Ureter (tissue), 1 donor: ENCODE results near the gene FHOD1. TPM values are rescaled to one million over a fixed set of nuclear protein-coding genes. Genes with fewer than 3 reads are reported as not detected.

ENCODE experiments used
- DNase-seq: peaks from one replicate; pipeline ENCODE4 v3.0.0-alpha.2; 2020; ENCODE audit warnings: low spot score
- total RNA-seq: library from RNA; stranded (reverse); gene quantifications from one replicate; pipeline ENCODE4 v1.2.4, GENCODE V29; 2023
- donor health status: DM: yes; HTN: yes; CAD: no.

Gene FHOD1
- total RNA-seq, 1 donor from 2014 or later: 19.1 TPM

DNA sequence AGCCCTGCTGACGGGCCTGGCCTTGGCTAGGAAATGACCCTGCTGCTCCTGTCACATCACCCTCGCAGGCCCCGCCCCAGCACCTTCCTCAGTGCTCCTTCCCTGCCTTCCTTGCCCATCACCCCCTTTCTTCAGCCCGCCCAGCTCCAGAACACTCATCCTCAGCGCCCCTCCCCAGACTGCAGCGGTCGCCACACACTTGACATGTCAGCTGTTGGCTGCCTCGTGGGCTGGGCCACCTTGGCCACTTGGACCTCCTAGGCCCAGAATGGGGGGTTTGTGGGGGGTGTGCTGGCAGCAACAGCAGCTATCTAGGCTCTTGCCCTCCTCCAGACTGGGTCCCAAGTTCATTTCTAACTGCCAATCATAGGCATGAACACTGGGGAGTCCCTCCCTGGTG lies 37.7 kb downstream of the FHOD1 start:
- no peak for DNase-seq

DNA sequence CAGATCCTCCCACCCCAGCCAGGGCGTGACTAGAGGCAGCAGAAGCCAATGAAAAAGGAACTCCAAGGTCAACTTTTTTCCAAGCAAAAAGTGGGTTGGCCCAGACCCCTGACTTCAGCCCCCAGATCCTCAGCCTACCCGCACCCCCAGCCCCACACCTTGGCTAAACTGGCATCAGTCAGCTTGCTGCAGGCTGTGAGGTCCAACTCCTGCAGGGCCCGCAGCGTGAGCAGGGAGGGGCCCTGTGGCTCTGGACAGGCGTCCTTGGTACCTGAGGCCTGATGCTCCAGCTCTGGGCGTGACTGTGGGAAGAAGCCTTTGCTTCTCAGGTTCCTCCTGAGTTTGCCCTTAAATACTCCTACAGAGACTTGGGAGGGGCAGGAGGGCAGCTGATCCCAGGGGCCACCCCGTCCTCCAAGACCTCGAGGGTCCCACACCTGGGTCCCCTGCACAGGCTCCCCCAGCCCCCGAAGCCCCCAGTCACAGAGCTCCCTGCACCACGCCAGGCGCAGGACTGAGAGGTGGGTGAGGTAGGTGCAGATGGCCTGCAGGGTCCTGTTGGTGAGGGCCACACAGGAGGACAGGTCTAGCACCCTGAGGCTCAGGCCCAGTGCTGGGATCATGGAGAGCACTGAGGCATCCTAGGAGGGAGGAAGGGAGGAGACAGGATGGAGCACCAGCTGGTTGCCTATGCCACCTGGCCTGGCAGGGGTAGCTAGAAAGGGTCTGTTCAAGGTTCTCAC lies 39.0 kb downstream of the FHOD1 start:
- no peak for DNase-seq

DNA sequence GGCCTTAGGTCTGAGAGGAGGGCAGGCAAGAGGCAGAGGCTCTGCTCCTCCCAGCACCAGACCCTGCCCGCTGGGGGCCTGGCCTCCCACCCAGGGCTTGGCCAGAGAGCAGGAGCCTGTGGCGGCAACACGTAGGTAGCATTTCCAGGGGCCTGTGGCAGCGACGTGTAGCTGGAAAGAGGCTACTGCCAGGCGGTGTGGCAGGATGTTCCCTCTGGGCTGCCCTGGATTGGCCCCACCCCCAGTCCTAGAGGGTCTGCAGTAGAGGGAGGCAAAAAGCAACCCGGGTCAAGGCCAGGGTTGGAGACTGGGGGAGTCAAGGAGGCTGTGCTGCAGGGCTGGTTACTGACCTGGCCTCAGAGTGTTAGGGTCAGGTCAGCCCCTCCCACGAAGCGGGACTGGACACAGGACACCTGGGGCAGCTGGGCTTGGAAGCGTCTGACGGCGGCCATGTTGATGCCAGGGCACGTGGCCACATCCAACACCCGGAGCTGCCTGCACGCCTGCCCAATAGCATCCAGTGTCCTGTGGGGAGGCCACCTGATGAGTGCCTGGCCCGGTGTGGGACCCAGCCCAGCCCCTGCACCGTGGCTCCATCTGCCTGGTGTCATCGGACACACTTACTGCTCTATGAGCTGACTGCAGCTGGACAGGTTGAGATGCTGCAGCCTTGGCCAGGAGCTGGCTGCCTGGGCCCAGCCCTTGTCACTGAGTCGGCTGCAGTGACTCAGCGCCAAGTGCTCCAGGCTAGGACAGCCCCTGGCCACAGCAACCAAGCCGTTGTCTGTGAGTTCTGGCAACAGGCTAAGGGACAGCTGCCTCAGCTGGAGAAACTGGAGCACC lies 39.8 kb downstream of the FHOD1 start:
- no peak for DNase-seq

DNA sequence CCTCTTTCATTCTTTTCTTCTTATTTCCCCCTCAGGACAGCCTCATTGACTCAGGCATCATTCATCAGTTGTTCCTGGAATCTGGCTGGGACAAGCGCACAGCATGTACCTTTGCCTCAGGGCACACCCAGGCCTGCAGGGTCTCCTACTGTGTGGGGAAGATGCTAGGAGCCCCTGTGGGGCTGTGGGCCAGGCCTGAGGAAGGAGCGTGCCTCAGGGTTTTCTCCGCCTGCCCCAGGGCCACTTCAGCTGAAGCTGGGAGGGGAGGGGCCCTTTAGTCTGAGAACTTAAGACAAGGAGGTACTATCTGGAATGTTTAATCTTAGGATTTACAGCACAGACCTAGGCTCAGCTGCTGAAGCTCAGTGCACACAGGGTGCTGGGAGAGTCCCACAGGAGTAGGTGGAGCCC lies 40.4 kb downstream of the FHOD1 start:
- DNase-seq: no peak

DNA sequence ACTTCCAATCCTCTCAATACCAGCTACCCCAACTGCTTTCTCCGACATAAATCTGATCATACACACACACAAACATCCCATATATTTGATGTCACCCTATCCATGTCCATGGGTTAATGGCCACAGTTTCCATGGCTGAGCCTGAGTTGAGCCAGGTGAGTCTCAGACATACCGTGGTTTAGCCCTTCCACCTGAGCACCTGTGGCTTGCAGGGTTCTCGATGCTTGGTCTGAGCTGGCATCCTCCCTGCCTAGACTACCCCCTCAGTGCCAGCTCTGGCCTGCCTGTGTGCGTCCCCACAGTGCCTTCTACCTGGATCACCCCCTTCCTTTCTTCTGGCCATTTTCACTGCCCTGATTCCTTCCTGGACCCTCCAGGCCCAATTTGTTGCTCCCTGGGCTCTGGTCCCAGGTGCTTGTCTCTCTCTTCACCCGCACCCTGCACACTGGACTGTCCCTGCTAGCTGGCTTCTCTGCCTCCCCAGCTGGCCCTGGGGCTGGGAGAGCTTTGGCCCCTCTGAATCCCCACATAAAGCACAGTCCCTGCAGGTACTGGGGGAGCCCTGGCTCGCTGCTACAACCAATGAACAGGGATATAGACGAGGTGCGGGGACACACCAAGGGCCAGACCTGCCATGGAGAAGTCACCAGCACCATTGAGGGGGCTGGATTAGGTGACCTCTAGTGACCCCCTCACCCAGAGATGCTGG lies 41.0 kb downstream of the FHOD1 start:
- DNase-seq: no peak

DNA sequence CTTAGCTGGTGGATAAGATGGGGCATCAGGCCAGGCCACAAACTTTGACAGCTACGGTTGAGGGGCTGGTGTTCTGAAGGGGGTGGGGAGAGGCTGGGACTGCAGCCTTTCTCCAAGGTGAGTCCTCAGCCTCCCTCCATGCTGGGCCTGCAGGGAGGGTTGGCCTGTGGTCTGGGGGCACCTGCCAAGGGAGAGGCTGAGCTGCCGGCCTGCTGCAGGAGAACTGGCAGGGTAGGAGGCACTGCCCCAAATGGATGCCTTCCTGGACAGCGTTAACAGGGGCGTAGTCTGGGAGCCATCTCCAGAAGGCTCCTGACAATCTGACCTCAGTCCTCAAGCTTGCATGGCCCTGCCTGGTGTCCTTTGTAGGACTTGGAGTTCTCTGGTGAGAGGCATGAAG lies 43.2 kb downstream of the FHOD1 start:
- no peak for DNase-seq

DNA sequence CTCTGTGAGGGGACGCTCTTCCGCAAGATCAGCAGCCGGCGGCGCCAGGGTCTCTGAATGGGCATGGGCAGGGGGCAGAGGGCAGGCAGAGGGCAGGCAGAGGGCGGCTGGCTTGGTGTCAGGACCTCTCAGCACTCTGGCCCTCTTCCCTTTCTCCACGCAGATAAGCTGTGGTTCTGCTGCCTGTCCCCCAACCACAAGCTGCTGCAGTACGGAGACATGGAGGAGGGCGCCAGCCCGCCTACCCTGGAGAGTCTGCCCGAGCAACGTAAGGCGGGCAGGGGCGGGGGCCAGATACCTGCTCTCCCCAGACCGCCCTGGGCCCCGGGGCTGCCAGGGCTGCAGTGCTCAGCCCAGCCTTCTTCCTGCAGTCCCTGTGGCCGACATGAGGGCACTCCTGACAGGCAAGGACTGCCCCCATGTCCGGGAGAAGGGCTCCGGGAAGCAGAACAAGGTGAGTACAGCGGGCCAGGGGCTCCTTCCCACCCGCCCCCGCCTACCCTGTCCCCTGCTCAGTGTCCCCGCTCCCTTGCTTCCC lies 44.3 kb downstream of the FHOD1 start:
- no peak for DNase-seq

DNA sequence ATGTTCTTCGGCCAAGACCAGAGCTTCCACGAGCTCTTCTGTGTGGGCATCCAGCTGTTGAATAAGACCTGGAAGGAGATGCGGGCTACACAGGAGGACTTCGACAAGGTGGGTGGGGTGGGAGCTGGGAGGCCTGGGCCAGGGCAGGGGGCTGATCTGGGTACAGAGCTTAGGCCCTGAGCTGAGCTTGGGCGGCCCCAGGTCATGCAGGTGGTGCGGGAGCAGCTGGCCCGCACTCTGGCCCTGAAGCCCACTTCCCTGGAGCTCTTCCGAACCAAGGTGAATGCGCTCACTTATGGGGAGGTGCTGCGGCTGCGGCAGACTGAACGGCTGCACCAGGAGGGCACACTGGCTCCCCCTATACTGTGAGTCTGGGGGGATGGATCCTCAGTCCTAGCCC lies 44.9 kb downstream of the FHOD1 start:
- no peak for DNase-seq

DNA sequence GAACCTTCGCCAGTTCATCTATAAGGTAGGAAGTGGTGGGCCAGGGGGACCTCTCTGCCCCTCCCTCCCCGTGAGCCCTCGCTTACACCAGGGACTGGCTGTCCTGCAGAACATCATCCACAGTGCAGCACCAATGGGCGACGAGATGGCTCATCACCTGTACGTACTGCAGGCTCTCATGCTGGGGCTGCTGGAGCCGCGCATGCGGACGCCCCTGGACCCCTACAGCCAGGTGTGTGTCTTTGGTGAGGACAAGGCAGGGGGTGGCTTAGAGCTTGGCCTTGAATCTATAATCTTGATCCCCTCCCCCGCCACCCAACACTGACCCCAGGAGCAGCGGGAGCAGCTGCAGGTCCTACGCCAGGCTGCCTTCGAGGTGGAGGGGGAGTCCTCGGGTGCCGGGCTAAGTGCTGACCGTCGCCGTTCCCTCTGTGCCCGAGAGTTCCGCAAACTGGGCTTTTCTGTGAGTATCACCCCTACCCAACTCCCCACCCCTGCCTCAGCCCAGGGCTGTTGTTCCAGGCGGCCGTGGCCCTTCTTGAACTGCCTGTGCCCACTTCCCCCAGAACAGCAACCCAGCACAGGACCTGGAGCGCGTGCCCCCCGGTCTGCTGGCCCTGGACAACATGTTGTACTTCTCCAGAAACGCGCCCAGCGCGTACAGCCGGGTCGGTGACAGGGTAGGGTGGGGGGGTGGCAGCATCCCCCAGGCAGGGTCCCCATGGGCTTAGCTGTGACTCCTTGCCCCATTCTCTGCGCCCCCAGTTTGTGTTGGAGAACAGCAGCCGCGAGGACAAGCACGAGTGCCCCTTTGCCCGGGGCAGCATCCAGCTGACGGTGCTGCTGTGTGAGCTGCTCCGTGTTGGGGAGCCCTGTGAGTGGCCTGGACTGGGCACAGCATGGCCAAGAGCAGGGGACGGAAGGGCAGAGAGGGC lies 45.6 kb downstream of the FHOD1 start:
- no peak for DNase-seq

DNA sequence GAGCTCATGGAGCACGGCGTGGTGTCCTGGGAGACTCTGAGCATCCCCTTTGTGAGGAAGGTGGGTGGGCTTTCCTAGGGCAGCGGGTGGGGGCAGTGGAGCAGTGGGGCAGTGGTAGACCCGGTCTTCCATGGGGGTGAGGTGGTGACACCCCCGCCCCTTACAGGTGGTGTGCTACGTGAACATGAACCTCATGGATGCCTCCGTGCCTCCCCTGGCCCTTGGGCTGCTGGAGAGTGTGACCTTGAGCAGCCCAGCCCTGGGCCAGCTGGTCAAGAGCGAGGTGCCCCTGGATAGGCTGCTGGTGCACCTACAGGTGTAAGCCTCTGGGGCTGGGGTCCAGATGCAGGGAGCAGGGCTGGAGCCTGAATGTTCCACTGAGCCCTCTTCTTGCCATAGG lies 46.8 kb downstream of the FHOD1 start:
- no peak for DNase-seq

DNA sequence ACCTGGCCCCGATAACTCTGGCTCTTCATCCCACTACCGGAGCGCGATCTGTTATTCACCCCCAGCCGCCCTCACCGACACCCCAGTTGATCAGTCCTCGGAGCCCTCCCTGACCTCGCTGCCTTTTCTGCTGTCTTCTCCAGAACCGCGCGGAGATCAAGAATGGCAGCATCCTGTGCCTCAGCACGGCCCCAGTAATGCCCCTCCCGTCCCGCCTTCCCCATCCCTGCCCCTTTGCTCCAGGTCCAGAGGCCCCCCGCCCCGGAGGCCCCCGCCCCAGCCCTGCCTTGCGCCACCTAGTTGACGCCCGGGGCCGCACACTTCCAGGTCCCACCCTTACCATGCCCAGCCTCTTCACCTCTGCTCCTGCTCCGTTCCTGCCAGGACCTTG lies 47.5 kb downstream of the FHOD1 start:
- DNase-seq: no peak

DNA sequence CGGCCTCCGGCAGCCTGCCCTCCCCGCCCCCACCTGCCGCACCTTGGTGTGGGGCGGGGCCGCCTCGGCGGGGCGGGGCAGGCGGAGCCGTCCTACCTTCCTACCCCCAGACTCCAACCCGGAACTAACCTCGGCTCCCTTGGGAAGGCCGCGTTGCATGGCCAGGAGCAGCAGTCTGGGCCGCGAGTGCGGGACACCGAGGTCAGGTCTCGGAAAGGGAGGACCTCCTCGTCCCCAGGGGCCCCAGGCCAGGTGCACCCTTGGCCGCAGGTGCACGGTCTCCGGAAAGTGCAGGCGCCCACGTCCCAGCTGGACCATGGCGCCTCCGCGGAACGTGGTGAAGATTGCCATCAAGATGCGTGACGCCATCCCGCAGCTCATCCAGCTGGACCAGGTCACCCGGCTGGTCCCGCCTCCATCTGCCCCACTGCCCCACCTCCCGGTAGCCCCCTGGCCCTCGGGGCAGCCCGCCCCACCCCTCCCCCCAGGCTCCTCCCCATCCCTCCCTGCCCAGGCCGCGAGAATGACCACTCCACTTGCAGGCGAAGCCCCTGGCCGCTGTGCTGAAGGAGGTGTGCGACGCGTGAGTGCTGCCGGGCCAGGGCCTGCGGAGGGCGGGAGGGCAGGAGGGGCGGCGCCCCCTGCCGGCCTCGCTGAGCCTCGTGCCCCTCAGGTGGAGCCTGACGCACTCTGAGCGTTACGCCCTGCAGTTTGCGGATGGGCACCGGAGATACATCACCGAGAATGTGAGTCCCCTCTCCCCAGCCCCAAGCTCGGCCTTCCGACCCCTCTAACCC lies 48.1 kb downstream of the FHOD1 start, which contains the start of gene ELMO3:
ELMO3 (plus strand) TSS at position 121 of the 797 bp plus-strand sequence; CDS start at position 317, 196 bp downstream.
- DNase-seq: no peak

DNA sequence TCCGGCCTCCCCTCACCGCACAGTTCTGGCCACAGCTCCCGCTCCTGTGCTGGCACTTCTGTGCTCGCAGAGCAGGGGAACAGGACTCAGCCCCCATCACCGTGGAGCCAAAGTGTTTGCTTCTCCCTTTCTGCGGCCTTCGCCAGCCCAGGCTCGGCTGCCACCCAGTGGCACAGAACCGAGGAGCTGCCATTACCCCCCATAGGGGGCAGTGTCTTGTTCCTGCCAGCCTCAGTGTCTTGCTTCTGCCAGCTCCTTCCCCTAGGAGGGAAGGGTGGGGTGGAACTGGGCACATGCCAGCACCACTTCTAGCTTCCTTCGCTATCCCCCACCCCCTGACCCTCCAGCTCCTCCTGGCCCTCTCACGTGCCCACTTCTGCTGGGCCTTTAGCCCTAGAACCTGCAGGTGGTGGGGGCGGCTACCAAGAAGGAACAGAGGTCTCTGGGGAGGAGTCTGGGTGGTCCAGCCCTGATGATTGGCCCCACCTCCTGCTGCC lies 49.0 kb downstream of the FHOD1 start:
- no peak for DNase-seq

DNA sequence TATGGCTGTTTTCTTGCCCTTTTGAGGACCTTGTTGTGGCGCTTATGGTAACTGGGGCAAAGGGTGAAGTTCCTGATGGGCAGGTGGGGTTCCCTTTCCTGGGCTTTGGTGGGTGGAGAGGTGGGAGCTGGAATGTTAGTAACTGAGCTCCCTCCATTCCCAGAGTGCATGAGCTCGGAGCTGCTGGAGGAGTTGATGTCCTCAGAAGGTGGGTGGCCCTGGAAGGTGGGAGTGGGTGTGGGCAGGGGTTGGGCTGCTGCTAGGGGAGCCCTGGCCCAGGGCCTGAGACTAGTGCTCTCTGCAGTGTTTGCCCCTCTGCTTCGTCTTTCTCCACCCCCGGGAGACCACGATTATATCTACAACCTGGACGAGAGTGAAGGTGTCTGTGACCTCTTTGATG lies 49.6 kb downstream of the FHOD1 start:
- no peak for DNase-seq

DNA sequence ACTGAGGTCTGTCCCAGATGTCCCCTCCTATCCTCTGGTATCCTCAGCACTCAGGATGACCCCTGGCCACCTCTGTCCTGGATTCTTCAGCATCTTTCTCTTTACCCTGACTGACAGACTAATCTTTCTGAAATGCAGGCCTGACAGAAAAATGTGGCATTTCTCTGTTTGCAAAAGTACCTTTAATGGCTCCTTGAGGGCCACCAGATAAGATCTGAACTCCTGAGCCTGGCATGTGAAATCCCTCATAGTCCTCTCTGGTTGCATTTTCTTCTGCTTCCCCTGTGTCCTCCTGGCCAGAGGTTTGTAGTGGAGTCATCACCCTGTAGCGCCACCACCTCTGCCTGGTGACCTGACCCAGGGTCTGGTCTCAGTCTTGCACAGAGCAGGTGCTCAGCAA lies 50.4 kb downstream of the FHOD1 start:
- no peak for DNase-seq

DNA sequence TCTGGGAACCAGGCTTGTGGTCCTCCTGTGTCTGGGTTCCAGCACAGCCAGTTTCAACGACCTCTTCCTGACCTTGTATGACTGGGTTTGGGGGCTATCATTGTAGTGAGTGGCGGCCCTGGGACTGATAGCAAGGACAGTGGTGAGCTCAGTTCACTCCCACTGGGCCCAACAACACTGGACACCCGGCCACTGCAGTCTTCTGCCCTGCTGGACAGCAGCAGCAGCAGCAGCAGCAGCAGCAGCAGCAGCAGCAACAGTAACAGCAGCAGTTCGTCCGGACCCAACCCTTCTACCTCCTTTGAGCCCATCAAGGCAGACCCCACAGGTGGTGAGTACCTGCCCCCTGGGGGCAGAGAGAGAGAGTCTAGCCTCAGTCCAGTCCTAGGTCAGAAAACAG lies 51.6 kb downstream of the FHOD1 start:
- no peak for DNase-seq

DNA sequence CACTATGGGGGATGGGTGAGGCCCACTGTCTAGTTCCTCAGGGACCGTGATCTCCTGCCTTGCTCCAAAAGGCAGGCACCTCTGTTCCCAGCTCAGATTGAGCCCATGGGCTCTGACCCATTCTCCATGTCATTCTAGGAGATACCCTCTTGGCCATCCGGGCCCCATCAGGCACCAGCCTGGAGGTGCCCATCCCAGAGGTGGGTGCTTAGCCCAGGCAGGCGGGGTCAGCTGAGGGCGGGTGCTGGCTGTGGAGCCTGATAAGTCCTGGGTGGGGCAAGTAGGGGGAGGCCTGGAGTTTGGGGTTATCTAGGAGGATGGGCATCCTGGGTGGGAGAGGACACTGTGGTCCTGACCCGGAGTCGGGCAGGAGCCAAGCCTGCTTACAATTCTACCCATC lies 53.0 kb downstream of the FHOD1 start:
- no peak for DNase-seq

DNA sequence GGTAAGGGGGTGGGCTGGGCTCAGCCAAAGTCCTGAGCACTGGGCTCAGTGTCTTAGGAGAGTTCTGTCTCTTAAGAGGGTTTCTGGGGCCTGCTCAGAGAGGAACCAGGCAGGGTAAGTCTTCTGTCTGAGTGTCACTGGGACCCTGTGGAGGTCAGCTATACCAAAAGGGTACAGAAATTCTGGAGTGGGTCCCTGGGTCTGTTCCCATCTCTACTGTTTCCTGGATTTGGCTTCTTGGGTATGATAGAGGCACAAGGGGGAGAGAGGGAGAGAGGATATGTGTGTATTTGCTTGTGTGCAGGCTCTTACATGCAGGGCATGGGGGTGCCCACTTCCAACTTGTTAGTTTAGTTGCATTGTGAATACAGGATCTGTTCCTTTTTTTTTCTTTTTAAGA lies 53.7 kb downstream of the FHOD1 start:
- no peak for DNase-seq

DNA sequence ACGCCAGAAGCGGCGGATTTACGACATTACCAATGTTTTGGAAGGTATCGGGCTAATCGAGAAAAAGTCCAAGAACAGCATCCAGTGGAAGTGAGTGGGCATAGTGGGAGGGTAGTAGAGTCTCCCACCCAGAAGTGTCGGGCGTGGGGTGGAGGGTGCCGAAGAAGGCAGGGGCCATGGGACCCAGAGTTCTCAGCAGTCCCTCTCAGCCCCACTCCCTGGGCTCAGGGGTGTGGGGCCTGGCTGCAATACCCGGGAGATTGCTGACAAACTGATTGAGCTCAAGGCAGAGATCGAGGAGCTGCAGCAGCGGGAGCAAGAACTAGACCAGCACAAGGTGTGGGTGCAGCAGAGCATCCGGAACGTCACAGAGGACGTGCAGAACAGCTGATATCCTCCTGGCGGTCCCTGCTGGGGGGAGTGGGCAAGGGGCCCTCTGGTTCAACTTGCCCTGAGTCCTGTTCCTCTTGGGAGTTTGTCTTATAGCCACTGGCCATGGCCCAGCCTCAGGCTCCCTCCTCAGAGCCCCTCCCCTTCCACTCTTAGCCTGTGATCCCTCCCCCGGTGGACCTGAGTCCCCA lies 54.4 kb downstream of the FHOD1 start:
- DNase-seq: no peak
